NT2/D1 (cell line): Measurements from ENCODE around the gene CCDC71.

ENCODE experiments used
- SUZ12 ChIP-seq: IDR thresholded peaks from 2 replicates; pipeline ENCODE4 v1.6.1; 2011; ENCODE audit not compliant: insufficient read length, insufficient read depth; ENCODE audit errors: extremely low read depth
- YY1 ChIP-seq: IDR thresholded peaks from 2 replicates; pipeline ENCODE4 v1.6.1; 2011; ENCODE audit not compliant: insufficient read length, insufficient read depth
- ZNF274 ChIP-seq: IDR thresholded peaks from 2 replicates; pipeline ENCODE4 v1.6.1; 2011; ENCODE audit warnings: mild to moderate bottlenecking, low read depth, low read length

GRCh38 chr3:49132073-49132436 lies 34.1 kb downstream of the CCDC71 start:
- TF ChIP-seq ZNF274 (no peak), YY1 (no peak), SUZ12 (no peak)
